ENCODE measurements around the gene GNPTAB. TPM values are rescaled to one million over a fixed set of nuclear protein-coding genes. Genes with fewer than 3 reads are reported as not detected.

Gene GNPTAB
- total and polyA plus RNA-seq, 2 of the 13 experiments (the other 11 are each of a cell fraction or from before 2014, with no cell fraction given) = 13.6 to 19.4 TPM

- TF ChIP-seq PRDM15 (CRISPR knock-in tag; IDR thresholded peaks at IDR 0.05) (no peak), POGK (CRISPR knock-in tag; conservative IDR thresholded peaks at IDR 0.05) (no peak), YEATS2 (CRISPR knock-in tag; IDR thresholded peaks at IDR 0.05; ENCODE audit: borderline replicate concordance) (peak; percentile 43; the same call in 1 of the 2 replicates), MIXL1 (CRISPR knock-in tag; IDR thresholded peaks at IDR 0.05) (peak; percentile 97), ZNF556 (CRISPR knock-in tag; IDR thresholded peaks at IDR 0.05; ENCODE audit: borderline replicate concordance) (no peak; the same call in 1 of the 2 replicates), ETV5 (CRISPR knock-in tag; IDR thresholded peaks at IDR 0.05; ENCODE audit: borderline replicate concordance) (peak; percentile 57; the same call in 1 of the 2 replicates), FOXO1 (CRISPR knock-in tag; IDR thresholded peaks at IDR 0.05) (peak; percentile 90; the same call in 1 of the 2 replicates), KDM2A (CRISPR knock-in tag; IDR thresholded peaks at IDR 0.05; ENCODE audit: borderline replicate concordance, low read depth) (peak; percentile 56; the same call in 1 of the 2 replicates), PITX1 (CRISPR knock-in tag; IDR thresholded peaks at IDR 0.05) (peak; percentile 97), FLYWCH1 (CRISPR knock-in tag; IDR thresholded peaks at IDR 0.05) (no peak), GMEB2 (CRISPR knock-in tag; IDR thresholded peaks at IDR 0.05; ENCODE audit: low read depth) (no peak), ZNF563 (CRISPR knock-in tag; IDR thresholded peaks at IDR 0.05) (no peak), ZNF10 (CRISPR knock-in tag; IDR thresholded peaks at IDR 0.05; ENCODE audit: borderline replicate concordance, low read depth) (no peak), ZSCAN21 (CRISPR knock-in tag; IDR thresholded peaks at IDR 0.05; ENCODE audit: borderline replicate concordance) (peak; percentile 51; the same call in 1 of the 2 replicates), ZNF333 (CRISPR knock-in tag; IDR thresholded peaks at IDR 0.05; ENCODE audit: borderline replicate concordance) (no peak), ZBTB33 (CRISPR knock-in tag; IDR thresholded peaks at IDR 0.05) (no peak; the same call in 1 of the 2 replicates), ZNF207 (IDR thresholded peaks at IDR 0.05; ENCODE audit: borderline replicate concordance) (no peak), CBX2 (IDR thresholded peaks at IDR 0.05; ENCODE audit: low read depth, low read length) (no peak), CBX2 (CRISPR knock-in tag; IDR thresholded peaks at IDR 0.05; ENCODE audit: low read depth) (no peak), MBNL3 (CRISPR knock-in tag; conservative IDR thresholded peaks at IDR 0.05) (no peak), ONECUT2 (CRISPR knock-in tag; IDR thresholded peaks at IDR 0.05) (no peak)
These were observed 117.6 kb downstream of the GNPTAB start (continued) for GRCh38 chr12:101713059-101713682.
